ENCODE results near the gene ACSS1. TPM values are rescaled to one million over a fixed set of nuclear protein-coding genes. Genes with fewer than 3 reads are reported as not detected.

ACSS1 gene
- total and polyA plus RNA-seq, 4 donors, result 15.8 to 38.9 (median 26.9) TPM

- TF ChIP-seq CTCF (IDR thresholded peaks at IDR 0.05; ENCODE audit: control extremely low read depth, extremely low read depth), result no peak
- H3K4me1 ChIP-seq (ENCODE audit: control insufficient read depth in 5 of 5, insufficient read depth in 5 of 5, low read length in 5 of 5), result peaks cover under 1 to 52% (median 18%) of the 10 kb centered on the region in 5 donors
- H3K9ac ChIP-seq (ENCODE audit: insufficient read depth in 1 of 2, low read length in 2 of 2), result no peak overlapping the region
- 76 to 94% methylated on average over 14 of the region's 14 CpGs for WGBS, 2 donors
- peak overlapping the region in 1 of 2 donors; percentile 77 for H3K27ac ChIP-seq (ENCODE audit: low read depth in 1 of 2, low read length in 1 of 2)
- H3K9me3 ChIP-seq (ENCODE audit: control insufficient read depth in 4 of 4, insufficient read depth in 3 of 4, low read length in 3 of 4), result no peaks in the 10 kb centered on the region
- H3K36me3 ChIP-seq (ENCODE audit: control insufficient read depth in 4 of 4, insufficient read depth in 4 of 4, low read length in 4 of 4), result peaks cover 0 to 20% (median 13%) of the 10 kb centered on the region in 4 donors
- H3K4me3 ChIP-seq, result no peak overlapping the region
- no peak for ATAC-seq (ENCODE audit: insufficient read depth, low FRiP score)
- H3K27me3 ChIP-seq (ENCODE audit: control insufficient read depth in 3 of 3, insufficient read depth in 3 of 3, low read length in 2 of 3), result no peaks in the 10 kb centered on the region
- peak in 1 of 3 donors; percentile 11 for DNase-seq
These were observed 11.7 kb downstream of the ACSS1 start for GRCh38 chr20:25046181-25046641.

- no peak for ATAC-seq (ENCODE audit: insufficient read depth, low FRiP score)
- WGBS, 2 donors, result 59 to 70% methylated on average over 9 of the region's 9 CpGs
- TF ChIP-seq CTCF (IDR thresholded peaks at IDR 0.05; ENCODE audit: control extremely low read depth, extremely low read depth), result no peak
- Histone ChIP-seq H3K27me3 (ENCODE audit: control insufficient read depth in 3 of 3, insufficient read depth in 3 of 3, low read length in 2 of 3) (no peaks in the 10 kb centered on the region), H3K27ac (ENCODE audit: low read depth in 1 of 2, low read length in 1 of 2) (peak overlapping the region in 1 of 2 donors; percentile 77), H3K9ac (ENCODE audit: insufficient read depth in 1 of 2, low read length in 2 of 2) (no peak overlapping the region), H3K4me3 (no peak overlapping the region), H3K9me3 (ENCODE audit: control insufficient read depth in 4 of 4, insufficient read depth in 3 of 4, low read length in 3 of 4) (no peaks in the 10 kb centered on the region), H3K36me3 (ENCODE audit: control insufficient read depth in 4 of 4, insufficient read depth in 4 of 4, low read length in 4 of 4) (peaks cover 0 to 20% (median 11%) of the 10 kb centered on the region in 4 donors), H3K4me1 (ENCODE audit: control insufficient read depth in 5 of 5, insufficient read depth in 5 of 5, low read length in 5 of 5) (peaks cover 2 to 45% (median 22%) of the 10 kb centered on the region in 5 donors)
- DNase-seq, result peak in 1 of 3 donors; percentile 5
These were observed 12.6 kb downstream of the ACSS1 start for GRCh38 chr20:25045343-25045712.

- H3K4me1 ChIP-seq (ENCODE audit: control insufficient read depth in 5 of 5, insufficient read depth in 5 of 5, low read length in 5 of 5), result peaks cover 7 to 48% (median 26%) of the 10 kb centered on the region in 5 donors
- no peak for ATAC-seq (ENCODE audit: insufficient read depth, low FRiP score)
- 81 to 85% methylated on average over 14 of the region's 14 CpGs for WGBS, 2 donors
- H3K27ac ChIP-seq (ENCODE audit: low read depth in 1 of 2, low read length in 1 of 2), result peak overlapping the region; percentile 1 to 77
- peak in 1 of 3 donors; percentile 7 for DNase-seq
- H3K4me3 ChIP-seq, result no peak overlapping the region
- H3K9ac ChIP-seq (ENCODE audit: insufficient read depth in 1 of 2, low read length in 2 of 2), result no peak overlapping the region
- H3K36me3 ChIP-seq (ENCODE audit: control insufficient read depth in 4 of 4, insufficient read depth in 4 of 4, low read length in 4 of 4), result peaks cover 0 to 20% (median 11%) of the 10 kb centered on the region in 4 donors
- no peaks in the 10 kb centered on the region for H3K9me3 ChIP-seq (ENCODE audit: control insufficient read depth in 4 of 4, insufficient read depth in 3 of 4, low read length in 3 of 4)
- H3K27me3 ChIP-seq (ENCODE audit: control insufficient read depth in 3 of 3, insufficient read depth in 3 of 3, low read length in 2 of 3), result no peaks in the 10 kb centered on the region
- no peak for TF ChIP-seq CTCF (IDR thresholded peaks at IDR 0.05; ENCODE audit: control extremely low read depth, extremely low read depth)
These were observed 13.1 kb downstream of the ACSS1 start for GRCh38 chr20:25044660-25045342.

Data from lung (tissue), 12 donors.